Coronary artery (tissue), 2 donors: Measurements from ENCODE around the gene DEDD2.
"Not testable (repeated sequence)": the region's sequence is repeated elsewhere in the genome, so short reads cannot be mapped to it uniquely, and the experiment has no call there.

ENCODE experiments used
- DNase-seq: peaks from one replicate; pipeline ENCODE4 v3.0.0-alpha.2; 2017; ENCODE audit warnings: low spot score
- H3K27ac ChIP-seq, 2 donors: fragments of 200-600 bp; sonication (generic); one replicate each; pipeline ENCODE4 v1.5.1; 2016 to 2019
- H3K4me3 ChIP-seq: fragments of 200-600 bp; sonication (generic); 2 replicates; pipeline ENCODE4 v1.5.1; 2016; ENCODE audit warnings: mild to moderate bottlenecking, moderate library complexity
- CTCF ChIP-seq: fragments of 200-600 bp; sonication (generic); IDR thresholded peaks from one replicate; pipeline ENCODE4 v1.5.1; 2019; ENCODE audit warnings: antibody characterized with exemption

DEDD2 gene

GRCh38 chr19:42217520-42218437 is at the start of gene DEDD2:
TSS of gene DEDD2 (minus strand) at chr19:42217677. CDS start at chr19:42217007, 670 bp downstream.
- peak within 1 kb of the TSS; percentile 88 to 89 for H3K27ac ChIP-seq
- TF ChIP-seq CTCF = no peak
- H3K4me3 ChIP-seq = peak within 1 kb of the TSS; percentile 99
- peak; percentile 99 for DNase-seq

GRCh38 chr19:42266928-42267603 is 49.6 kb upstream of the DEDD2 start:
- Histone ChIP-seq H3K27ac (peak overlapping the region in 1 of 2 donors; percentile 100), H3K4me3 (peak overlapping the region; percentile 91)
- not testable (repeated sequence) for DNase-seq

- H3K4me3 ChIP-seq, DNase-seq: not testable (repeated sequence)
These were observed 48.6 kb upstream of the DEDD2 start for GRCh38 chr19:42266105-42266504.

GRCh38 chr19:42261763-42262162 is 44.3 kb upstream of the DEDD2 start:
- Histone ChIP-seq H3K27ac (no peak overlapping the region), H3K4me3 (no peak overlapping the region)
- TF ChIP-seq CTCF = no peak
- no peak for DNase-seq

More at GRCh38 chr19:42266105-42266504, 48.6 kb upstream of the DEDD2 start:
- H3K27ac ChIP-seq = not testable (repeated sequence)

- DNase-seq, H3K27ac ChIP-seq, H3K4me3 ChIP-seq: not testable (repeated sequence)
These were observed 40.4 kb upstream of the DEDD2 start for GRCh38 chr19:42257842-42258241.

- H3K27ac ChIP-seq = peak overlapping the region; percentile 99
- DNase-seq = peak; percentile 86
- TF ChIP-seq CTCF = no peak
- H3K4me3 ChIP-seq = peak overlapping the region; percentile 97
These were observed 38.6 kb upstream of the DEDD2 start for GRCh38 chr19:42255766-42256745.

GRCh38 chr19:42254850-42255765 is 37.6 kb upstream of the DEDD2 start, which contains the start of gene ERF:
TSS of gene ERF (minus strand) at chr19:42255128. CDS start at chr19:42254999, 129 bp downstream.
- no peak for TF ChIP-seq CTCF
- peak within 1 kb of the TSS; percentile 99 for H3K27ac ChIP-seq
- peak within 1 kb of the TSS; percentile 97 for H3K4me3 ChIP-seq
- DNase-seq = peak; percentile 96
